Brain microvascular endothelial cell (primary cell): Measurements from ENCODE around the gene SLC5A2.
"Not testable (repeated sequence)": the region's sequence is repeated elsewhere in the genome, so short reads cannot be mapped to it uniquely, and the experiment has no call there.

Experiments used
- DNase-seq: peaks from one replicate; pipeline ENCODE4 v3.0.0-alpha.2; 2020
- H3K27ac ChIP-seq: fragments of 250-450 bp; sonication (Bioruptor Pico); 2 replicates; pipeline ENCODE4 v1.5.1; 2020; ENCODE audit warnings: mild to moderate bottlenecking, moderate library complexity
- H3K27me3 ChIP-seq: fragments of 250-450 bp; sonication (Bioruptor Pico); replicated peaks from 2 replicates; pipeline ENCODE4 v1.5.1; 2020; ENCODE audit warnings: mild to moderate bottlenecking
- H3K36me3 ChIP-seq: fragments of 250-450 bp; sonication (Bioruptor Pico); replicated peaks from 2 replicates; pipeline ENCODE4 v1.5.1; 2020; ENCODE audit warnings: mild to moderate bottlenecking
- H3K4me3 ChIP-seq: 2 replicates; pipeline ENCODE4 v1.5.1; 2011; ENCODE audit warnings: low read depth, mild to moderate bottlenecking, control low read depth, low read length, moderate library complexity
- in situ Hi-C: cut with HindIII; loops from 2 replicates; pipeline ENCODE4 v1.10.0; 2017; ENCODE audit warnings: low sequenced_read_pairs, low pct_ligation_motif_present
- TF ChIP-seq, protein P1 (sequence below): IDR thresholded peaks from 2 replicates; pipeline ENCODE4 v1.5.1; 2011; ENCODE audit warnings: low read depth, mild to moderate bottlenecking, moderate library complexity, low read length, control low read depth, inconsistent platforms; ENCODE audit errors: missing control alignments

SLC5A2 gene

GRCh38 chr16:31440516-31441184 is 42.3 kb upstream of the SLC5A2 start:
- H3K4me3 ChIP-seq = no peak overlapping the region
- in situ Hi-C loops = no loop called here
- H3K27ac ChIP-seq = no peak overlapping the region
- H3K36me3 ChIP-seq = no peaks in the 10 kb centered on the region
- H3K27me3 ChIP-seq = no peaks in the 10 kb centered on the region
- TF ChIP-seq, protein P1, sequence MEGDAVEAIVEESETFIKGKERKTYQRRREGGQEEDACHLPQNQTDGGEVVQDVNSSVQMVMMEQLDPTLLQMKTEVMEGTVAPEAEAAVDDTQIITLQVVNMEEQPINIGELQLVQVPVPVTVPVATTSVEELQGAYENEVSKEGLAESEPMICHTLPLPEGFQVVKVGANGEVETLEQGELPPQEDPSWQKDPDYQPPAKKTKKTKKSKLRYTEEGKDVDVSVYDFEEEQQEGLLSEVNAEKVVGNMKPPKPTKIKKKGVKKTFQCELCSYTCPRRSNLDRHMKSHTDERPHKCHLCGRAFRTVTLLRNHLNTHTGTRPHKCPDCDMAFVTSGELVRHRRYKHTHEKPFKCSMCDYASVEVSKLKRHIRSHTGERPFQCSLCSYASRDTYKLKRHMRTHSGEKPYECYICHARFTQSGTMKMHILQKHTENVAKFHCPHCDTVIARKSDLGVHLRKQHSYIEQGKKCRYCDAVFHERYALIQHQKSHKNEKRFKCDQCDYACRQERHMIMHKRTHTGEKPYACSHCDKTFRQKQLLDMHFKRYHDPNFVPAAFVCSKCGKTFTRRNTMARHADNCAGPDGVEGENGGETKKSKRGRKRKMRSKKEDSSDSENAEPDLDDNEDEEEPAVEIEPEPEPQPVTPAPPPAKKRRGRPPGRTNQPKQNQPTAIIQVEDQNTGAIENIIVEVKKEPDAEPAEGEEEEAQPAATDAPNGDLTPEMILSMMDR = no peak
- no peak for DNase-seq

DNA sequence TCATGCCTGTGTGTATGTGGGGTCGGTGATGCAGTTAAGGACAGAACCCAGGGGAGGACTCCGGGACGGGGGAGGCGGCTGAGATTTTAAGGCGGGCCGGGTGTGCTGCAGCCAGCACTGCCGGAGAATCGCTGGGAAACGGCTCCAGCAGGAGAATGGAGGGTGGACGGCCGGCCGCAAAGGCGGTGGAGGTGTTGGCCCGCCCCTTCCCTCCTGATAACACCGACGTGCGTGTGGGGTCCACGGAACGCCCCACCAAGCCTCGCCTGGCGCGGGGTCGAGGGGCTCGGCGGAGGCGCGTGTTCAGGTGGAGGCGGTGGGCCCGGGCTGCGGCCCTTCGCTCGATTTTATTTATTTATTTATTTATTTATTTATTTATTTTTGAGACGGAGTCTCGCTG is 41.0 kb upstream of the SLC5A2 start:
- TF ChIP-seq, protein P1 = no peak
- no peaks in the 10 kb centered on the region for H3K27me3 ChIP-seq
- H3K4me3 ChIP-seq = peak overlapping the region; percentile 9
- in situ Hi-C loops = no loop called here
- H3K27ac ChIP-seq = no peak overlapping the region
- no peaks in the 10 kb centered on the region for H3K36me3 ChIP-seq
- DNase-seq = no peak

DNA sequence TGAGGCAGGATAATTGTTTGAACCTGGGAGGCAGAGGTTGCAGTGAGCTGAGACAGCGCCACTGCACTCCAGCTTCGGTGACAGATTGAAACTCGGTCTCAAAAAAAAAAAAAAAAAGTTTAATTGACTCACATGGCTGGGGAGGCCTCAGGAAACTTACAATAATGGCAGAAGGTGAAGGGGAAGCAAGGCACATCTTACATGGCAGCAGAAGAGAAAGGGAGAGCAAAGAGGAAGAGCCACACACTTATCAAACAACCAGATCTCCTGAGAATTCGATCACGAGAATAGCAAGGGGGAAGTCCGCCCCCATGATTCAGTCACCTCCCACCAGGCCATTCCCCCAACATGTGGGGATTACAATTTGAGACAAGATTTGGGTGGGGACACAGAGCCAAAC is 37.0 kb upstream of the SLC5A2 start:
- H3K36me3 ChIP-seq, DNase-seq, in situ Hi-C loops, H3K27me3 ChIP-seq, H3K4me3 ChIP-seq, H3K27ac ChIP-seq: not testable (repeated sequence)

DNA sequence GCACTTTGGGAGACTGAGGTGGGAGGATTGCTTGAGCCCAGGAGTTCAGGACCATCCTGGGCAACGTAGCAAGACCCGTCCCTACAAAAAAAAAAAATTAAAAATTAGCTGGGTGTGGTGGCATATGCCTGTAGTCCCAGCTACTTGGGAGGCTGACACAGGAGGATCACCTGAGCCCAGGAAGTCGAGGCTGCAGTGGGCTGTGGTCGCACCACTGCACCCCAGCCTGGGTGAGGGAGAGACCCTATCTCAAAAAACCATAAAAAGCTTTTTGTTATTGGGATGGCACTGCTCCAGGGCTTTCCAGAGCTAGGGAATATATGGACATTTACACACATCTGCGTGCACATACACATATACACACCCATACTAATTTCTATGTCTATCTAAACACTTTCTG is 31.7 kb upstream of the SLC5A2 start:
- in situ Hi-C loops = loop anchor here (25.0 kb wide), 2 partner anchors 264 to 514 kb away; partner anchors contain the start of genes FUS and ORAI3

GRCh38 chr16:31451681-31452351 is 31.1 kb upstream of the SLC5A2 start:
- in situ Hi-C loops = loop anchor here (25.0 kb wide), 2 partner anchors 265 to 515 kb away; partner anchors contain the start of genes FUS and ORAI3
- peak overlapping the region; percentile 77 for H3K27ac ChIP-seq
- peak; percentile 64 for DNase-seq

More for the DNA sequence above, 31.7 kb upstream of the SLC5A2 start:
- TF ChIP-seq, protein P1 = no peak
- no peaks in the 10 kb centered on the region for H3K27me3 ChIP-seq
- no peak for DNase-seq
- no peaks in the 10 kb centered on the region for H3K36me3 ChIP-seq
- H3K4me3 ChIP-seq = no peak overlapping the region
- H3K27ac ChIP-seq = no peak overlapping the region

GRCh38 chr16:31452631-31453106 is 30.3 kb upstream of the SLC5A2 start:
- TF ChIP-seq, protein P1 = no peak
- in situ Hi-C loops = loop anchor here (25.0 kb wide), 2 partner anchors 265 to 515 kb away; partner anchors contain the start of genes FUS and ORAI3
- Histone ChIP-seq H3K4me3 (no peak overlapping the region), H3K27ac (peak overlapping the region; percentile 77), H3K27me3 (no peaks in the 10 kb centered on the region), H3K36me3 (no peaks in the 10 kb centered on the region)
- peak; percentile 87 for DNase-seq

More at GRCh38 chr16:31451681-31452351, 31.1 kb upstream of the SLC5A2 start:
- TF ChIP-seq, protein P1 = peak; percentile 86
- Histone ChIP-seq H3K27me3 (no peaks in the 10 kb centered on the region), H3K4me3 (no peak overlapping the region), H3K36me3 (no peaks in the 10 kb centered on the region)
